ENCODE data around the gene KAZN.
"Not testable (repeated sequence)": the region's sequence is repeated elsewhere in the genome, so short reads cannot be mapped to it uniquely, and the experiment has no call there.

KAZN gene

GRCh38 chr1:15034656-15035055 is 436.2 kb downstream of the KAZN start:
- no peak for DNase-seq (ENCODE audit: low read depth in 2 of 2)

GRCh38 chr1:15035236-15035635 is 436.8 kb downstream of the KAZN start:
- DNase-seq (ENCODE audit: low read depth in 2 of 2): no peak

GRCh38 chr1:15036101-15036500 is 437.6 kb downstream of the KAZN start:
- no peak for DNase-seq (ENCODE audit: low read depth in 2 of 2)

- no peak for DNase-seq (ENCODE audit: low read depth in 2 of 2)
These were observed 439.9 kb downstream of the KAZN start for GRCh38 chr1:15038232-15039016.

DNA sequence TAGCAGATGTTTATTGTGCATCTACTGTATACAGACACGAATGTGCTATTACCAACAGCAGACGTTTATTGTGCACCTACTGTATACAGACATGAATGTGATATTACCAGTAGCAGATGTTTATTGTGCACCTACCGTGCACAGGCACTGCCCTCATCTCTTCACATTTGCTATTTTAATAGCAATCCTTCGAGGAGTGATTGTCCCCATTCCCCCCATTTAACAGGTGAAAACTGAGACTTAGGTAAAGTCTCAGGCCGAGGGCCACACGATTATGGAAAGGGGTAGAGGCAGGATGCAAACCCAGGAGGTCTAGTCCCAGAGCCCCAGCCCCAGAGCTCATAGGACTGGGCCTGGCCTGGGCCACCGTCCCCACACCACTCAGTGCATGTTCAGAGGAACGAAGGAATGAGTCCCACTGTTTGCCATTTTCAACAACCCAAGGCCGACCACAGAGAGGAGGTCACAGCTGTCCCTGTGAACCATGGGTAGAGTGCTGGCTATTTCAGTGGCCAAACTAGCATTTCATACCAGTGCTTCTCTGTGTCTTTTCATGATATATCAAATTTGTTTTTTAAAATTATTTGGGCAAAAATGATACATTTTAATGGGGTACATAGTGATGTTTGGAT is 440.6 kb downstream of the KAZN start:
- no peak for DNase-seq (ENCODE audit: low read depth in 2 of 2)

GRCh38 chr1:15039901-15040300 is 441.4 kb downstream of the KAZN start:
- no peak for DNase-seq (ENCODE audit: low read depth in 2 of 2)

DNA sequence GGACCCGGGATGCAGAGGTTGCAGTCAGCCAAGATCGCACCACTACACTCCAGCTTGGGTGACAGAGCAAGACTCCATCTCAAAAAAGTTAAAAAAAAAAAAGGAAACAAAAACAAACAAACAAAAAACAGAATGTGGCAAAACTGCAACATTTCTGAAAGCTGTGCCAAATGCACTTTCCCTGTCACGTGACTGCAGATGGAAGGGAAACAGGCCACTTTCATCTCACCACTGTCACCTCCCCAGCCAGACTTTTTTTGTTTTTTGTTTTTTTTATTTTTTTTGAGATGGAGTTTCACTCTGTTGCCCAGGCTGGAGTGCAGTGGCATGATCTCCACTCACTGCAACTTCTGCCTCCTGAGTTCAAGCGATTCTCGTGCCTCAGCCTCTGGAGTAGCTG is 442.2 kb downstream of the KAZN start:
- DNase-seq (ENCODE audit: low read depth in 2 of 2): not testable (repeated sequence)

DNA sequence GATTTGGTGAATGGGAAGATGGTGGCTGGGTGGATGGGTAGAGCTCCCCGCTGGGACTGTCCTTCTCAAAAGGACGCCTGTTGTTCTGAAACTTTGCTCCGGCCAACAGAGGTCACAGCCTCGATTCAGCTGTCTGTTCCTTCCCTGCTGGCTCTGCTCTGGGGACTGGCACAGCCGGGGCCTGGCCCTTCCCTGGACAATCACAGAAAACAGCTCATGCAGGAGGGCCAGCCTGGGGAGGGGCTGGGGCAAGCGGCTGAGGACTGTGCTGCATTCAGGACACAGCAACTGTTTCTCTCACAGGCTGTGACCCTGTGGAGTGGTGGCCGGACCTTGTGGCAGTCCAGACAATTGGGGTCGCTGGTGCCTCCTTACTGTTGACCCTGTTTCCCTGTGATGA is 444.4 kb downstream of the KAZN start:
- DNase-seq (ENCODE audit: low read depth in 2 of 2): no peak

DNA sequence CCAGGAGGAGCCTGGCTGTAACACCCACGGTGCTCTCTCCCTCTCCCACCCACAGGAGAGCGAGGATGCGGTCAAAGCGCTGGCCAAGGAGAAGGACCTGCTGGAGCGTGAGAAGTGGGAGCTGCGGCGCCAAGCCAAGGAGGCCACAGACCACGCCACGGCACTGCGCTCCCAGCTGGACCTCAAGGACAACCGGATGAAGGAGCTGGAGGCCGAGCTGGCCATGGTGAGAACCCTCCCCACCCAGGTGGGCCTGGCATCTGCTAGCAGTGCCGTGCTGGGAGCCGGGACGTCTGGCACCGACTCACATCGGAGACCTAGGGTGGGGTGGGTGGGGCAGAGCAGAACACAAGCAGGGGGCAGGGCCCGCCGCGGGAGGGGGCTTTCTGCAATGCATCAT is 445.4 kb downstream of the KAZN start:
- no peak for DNase-seq (ENCODE audit: low read depth in 2 of 2)

GRCh38 chr1:15045123-15045522 is 446.6 kb downstream of the KAZN start:
- no peak for DNase-seq (ENCODE audit: low read depth in 2 of 2)

DNA sequence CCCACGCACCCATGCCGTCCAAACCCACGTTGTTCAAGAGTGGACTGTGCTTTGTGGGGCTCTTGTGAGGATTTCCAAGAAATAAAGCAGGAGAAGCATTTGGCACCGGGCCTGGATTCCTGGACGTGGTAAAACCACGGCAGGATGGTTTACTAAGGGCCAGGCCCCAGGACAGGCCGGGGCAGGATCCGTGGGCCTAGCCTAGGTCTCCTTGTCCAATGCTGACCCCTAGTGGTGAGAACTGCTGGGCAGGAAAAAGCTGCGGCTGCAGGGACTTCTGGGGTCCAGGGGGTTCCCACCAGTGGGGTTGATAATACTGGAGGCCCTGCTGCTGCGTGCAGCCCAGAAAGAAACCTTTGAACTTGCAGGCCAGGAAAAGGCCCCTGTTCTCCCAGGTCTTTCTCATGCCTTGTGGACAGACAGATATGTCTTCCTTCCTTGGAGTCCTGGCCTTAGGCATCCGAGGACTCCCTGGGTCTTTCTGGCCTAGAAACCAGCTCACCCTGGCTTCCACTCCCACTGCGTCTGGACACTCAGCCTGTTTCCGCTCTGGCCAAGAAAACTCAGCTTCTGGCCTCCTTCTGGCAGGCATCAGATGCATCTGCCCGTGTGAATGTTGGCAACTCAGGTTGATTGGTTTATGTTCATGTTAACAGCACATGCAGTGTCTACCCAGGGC is 448.1 kb downstream of the KAZN start:
- peak; percentile 14 to 35 for DNase-seq (ENCODE audit: low read depth in 2 of 2)

DNA sequence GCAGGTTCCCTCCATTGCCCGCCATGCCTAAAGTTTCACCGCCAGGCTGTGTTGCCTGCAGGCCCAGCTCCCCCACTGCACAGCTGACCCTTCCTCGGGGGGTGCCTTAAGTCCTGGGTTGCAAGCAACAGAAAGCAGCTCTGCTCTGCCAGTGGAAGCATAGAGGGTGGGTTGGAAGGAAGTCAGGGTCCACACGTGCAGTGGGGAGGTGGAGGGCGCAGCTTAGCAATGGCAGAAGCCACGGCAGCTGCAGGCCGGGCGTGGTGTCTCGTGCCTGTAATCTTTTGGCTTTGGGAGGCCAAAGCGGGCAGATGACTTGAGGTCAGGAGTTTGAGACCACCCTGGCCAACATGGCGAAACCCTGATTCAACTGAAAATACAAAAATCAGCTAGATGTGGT is 448.8 kb downstream of the KAZN start:
- DNase-seq (ENCODE audit: low read depth in 2 of 2): no peak

DNA sequence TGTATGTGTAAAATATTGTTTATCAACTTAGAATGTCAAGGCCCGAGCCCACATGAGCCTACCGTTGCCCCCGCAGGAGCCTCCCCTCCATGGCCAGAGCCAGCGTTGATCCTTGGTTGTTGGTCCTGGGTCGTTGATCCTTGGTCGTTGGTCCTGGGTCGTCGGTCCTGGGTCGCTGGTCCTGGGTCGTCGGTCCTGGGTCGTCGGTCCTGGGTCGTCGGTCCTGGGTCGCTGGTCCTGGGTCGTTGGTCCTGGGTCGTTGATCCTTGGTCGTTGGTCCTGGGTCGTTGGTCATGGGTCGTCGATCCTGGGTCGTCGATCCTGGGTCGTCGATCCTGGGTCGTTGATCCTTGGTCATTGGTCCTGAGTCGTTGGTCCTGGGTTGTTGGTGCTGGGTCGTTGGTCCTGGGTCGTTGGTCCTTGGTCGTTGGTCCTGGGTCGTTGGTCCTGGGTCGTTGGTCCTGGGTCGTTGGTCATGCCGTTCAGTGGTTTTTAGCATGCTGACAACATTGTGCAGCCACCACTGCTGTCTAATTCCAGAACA is 450.0 kb downstream of the KAZN start:
- DNase-seq (ENCODE audit: low read depth in 2 of 2): no peak

DNA sequence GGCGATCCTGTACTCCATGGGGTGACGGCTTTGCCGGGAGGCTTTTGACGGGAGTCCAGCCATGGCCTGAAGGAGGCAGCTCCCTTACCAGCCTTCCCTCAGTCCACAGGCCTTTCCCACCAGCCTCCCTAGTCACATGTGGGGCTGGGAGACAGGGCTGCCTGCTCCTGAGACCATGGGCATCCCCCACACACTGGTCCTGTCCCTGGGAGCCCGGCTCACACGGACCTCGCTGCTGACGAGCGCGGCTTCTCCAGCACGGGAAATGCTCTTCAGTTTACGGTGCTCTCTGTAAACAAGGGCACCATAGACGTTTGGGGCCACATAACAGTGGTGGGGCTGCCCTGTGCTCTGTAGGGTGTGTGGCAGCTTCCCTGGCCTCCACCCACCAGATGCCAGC is 450.6 kb downstream of the KAZN start:
- DNase-seq (ENCODE audit: low read depth in 2 of 2): no peak

DNA sequence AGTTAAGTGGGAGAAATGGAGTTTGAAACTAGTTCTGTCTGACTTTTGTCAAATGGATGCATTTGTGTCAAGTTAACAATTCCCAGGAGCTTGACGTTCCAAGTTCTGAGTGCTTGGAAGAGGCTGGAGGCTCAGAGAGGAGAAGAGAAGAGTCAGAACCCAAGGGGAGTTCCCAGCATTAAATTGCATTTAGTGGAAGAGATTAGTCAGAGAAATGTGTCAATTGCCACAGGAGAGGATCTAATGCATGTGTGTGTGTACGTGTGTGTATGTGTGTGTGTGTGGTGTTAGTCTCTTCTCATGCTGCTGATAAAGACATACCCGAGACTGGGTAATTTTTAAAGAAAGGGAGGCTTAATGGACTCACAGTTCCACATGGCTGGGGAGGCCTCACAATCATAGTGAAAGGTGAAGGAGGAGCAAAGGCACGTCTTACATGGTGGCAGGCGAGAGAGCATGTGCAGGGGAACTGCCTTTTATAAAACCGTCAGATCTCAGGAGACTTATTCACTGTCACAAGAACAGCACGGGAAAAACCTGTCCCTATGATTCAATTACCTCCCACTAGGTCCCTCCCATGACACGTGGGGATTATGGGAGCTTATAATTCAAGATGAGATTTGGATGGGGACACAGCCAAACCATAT is 453.5 kb downstream of the KAZN start:
- no peak for DNase-seq (ENCODE audit: low read depth in 2 of 2)

DNA sequence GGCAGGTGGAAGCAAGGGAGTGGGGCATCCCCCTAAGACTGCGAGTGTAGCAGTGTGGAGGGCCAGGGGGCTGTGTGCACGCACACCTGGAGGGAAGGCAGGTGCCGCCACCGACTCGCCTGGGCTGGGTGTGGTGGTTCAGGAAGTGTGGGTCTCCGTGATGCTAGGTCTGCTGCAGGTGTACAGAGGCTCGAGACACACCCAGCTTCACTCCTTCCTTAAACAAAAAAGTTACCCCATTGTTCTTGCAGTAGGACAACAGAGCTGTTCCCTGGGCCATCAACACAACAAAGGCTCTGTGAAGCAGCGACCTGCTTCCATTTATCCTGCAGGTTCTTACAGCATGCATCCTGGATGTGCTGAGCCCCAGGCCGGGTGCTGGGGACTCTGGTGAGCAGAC is 454.7 kb downstream of the KAZN start:
- no peak for DNase-seq (ENCODE audit: low read depth in 2 of 2)

DNA sequence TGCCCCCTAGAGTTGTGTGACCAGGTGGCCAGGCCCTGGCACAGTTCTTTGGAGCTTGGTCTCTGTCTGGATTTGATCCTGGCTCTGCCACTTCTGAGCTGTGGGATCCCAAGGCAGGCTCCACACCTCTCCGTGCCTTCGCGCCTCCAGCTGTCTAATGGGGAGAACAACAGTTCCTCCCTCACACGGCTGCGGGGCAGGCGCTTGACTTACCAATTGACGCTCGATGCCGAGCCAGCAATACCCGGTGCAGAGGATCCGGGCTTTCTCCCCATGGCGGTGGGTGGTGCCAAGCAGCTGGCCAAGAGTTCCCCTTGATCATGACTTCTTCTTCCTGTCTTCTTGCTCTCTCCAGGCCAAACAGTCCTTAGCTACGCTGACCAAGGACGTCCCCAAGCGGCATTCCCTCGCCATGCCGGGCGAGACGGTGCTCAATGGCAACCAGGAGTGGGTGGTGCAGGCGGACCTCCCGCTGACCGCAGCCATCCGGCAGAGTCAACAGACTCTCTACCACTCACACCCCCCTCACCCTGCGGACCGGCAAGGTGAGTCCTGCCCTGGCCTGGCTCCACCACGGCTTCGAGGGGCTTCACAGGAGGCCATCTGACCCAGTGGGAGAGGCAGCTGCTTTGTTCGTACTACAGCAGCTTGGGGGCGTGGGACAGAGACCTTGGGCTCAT is 457.4 kb downstream of the KAZN start:
- no peak for DNase-seq (ENCODE audit: low read depth in 2 of 2)

DNA sequence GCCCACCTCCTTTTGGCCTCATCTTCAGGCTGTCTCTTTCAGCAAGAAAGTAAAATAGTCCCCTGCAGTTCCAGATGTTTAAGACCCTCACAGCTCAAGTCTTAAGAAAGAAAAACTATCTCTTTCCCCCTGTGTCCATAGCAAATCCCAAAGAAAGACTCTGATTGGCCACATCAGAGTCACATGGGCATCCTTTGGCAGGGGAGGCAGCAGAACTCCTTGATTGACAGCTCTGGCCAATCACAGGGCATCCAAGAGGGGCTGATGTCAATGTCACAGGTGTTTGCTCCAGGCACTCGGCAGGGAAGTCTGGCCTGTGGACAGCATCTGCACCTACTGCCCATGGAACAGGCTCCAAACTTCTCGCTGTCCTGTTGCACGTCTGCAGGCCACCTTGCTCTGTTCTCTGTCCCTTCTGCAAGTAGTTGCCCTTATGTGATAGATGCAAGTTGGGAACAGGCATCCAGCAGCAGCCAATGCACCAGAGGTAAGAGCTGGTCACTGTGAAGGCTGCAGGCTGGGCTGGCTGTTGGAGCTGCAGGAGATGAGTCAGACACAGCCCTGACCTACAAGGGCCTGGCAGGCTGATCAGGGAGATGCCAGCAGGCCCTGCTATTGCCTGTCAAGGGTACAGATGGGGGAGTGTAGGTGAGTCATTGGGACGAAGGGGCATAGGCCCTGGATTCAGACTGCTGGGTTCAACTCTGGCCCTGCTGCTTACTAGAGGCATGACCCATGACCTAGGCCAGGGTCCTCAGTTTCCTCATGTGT is 458.2 kb downstream of the KAZN start:
- DNase-seq (ENCODE audit: low read depth in 2 of 2): no peak

GRCh38 chr1:15057834-15058233 is 459.3 kb downstream of the KAZN start:
- no peak for DNase-seq (ENCODE audit: low read depth in 2 of 2)

DNA sequence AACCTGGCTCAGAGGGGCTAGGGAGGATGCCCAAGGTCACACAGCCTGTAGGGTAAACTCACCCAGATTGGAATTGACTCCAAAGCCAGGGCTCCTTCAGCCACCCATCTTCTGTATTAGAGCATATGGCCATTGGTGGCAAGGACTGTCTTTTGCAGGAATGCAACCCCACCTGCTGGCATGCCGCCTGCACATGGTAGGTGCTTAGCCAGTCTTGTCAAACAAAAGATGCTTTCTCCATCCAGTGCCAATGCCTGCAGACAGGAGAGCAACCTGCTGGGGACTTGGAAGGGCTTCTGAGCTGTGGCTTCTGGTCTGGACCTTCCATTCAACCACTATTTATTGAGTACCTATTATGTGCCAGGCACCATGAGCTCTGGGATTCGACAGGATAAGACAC is 459.8 kb downstream of the KAZN start:
- no peak for DNase-seq (ENCODE audit: low read depth in 2 of 2)

DNA sequence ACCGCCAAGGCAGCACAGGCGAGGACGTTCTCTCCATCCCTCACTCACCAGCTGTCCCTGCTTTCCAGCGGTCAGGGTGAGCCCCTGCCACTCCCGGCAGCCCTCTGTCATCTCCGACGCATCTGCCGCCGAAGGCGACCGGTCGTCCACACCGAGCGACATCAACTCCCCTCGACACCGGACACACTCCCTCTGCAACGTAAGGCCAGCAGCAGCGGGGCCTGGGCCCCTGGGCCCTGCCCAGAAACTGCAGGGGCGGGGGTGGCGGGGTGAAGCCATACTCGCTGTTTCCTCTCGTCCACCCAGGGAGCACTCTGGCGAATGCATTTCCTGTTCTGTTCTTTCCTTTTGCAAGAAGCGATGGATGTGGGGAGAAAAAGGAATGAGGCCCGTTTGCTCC is 461.6 kb downstream of the KAZN start:
- no peak for DNase-seq (ENCODE audit: low read depth in 2 of 2)

Data from stimulated activated CD4-positive, alpha-beta T cell treated with anti-CD3 and anti-CD28 coated beads, Interleukin-15, amount 100 ng/mL, for 48 hours (primary cell).